Measurements from ENCODE around the gene FIGN. TPM values are rescaled to one million over a fixed set of nuclear protein-coding genes. Genes with fewer than 3 reads are reported as not detected.

The FIGN gene
- total RNA-seq, 1 experiment from 2014 or later, result not detected

GRCh38 chr2:163719331-163719730 lies 16.5 kb downstream of the FIGN start:
- H3K79me2 ChIP-seq (ENCODE audit: insufficient read depth, low read length), result no peaks in the 10 kb centered on the region
- H3K9me2 ChIP-seq (ENCODE audit: insufficient read depth), result no peaks in the 10 kb centered on the region
- no peak overlapping the region for H3K4me2 ChIP-seq (ENCODE audit: low read length)
- no peak overlapping the region for H3K27ac ChIP-seq (ENCODE audit: low read depth, low read length)
- no peak overlapping the region for H3K9ac ChIP-seq (ENCODE audit: low read length)
- intact Hi-C loops (cut with micrococcal nuclease), result no loop called here
- peaks cover 65% of the 10 kb centered on the region for H3K27me3 ChIP-seq (ENCODE audit: insufficient read depth, low read length)
- ChIA-PET RAD21 (ENCODE audit: low non-redundant PET in 1 of 2, low total read pairs in 2 of 2, uncharacterized antibody in 2 of 2, unreplicated experiment in 2 of 2) (no interaction called here), CTCF (no interaction called here), POLR2A (no interaction called here)
- H3K9me3 ChIP-seq (ENCODE audit: control insufficient read depth in 1 of 2, insufficient read depth in 1 of 2, low read depth in 1 of 2, low read length in 2 of 2), result no peaks in the 10 kb centered on the region
- H3K36me3 ChIP-seq (ENCODE audit: control insufficient read depth in 1 of 2, insufficient read depth in 2 of 2, low read length in 2 of 2), result no peaks in the 10 kb centered on the region
- ATAC-seq (no peak), DNase-seq (ENCODE audit: low read depth, low spot score) (no peak)
- H4K20me1 ChIP-seq (ENCODE audit: insufficient read depth), result no peaks in the 10 kb centered on the region
- TF ChIP-seq SRF (IDR thresholded peaks at IDR 0.05; ENCODE audit: low read depth) (no peak), TCF7L2 (IDR thresholded peaks at IDR 0.05; ENCODE audit: borderline replicate concordance, extremely low read depth, insufficient read depth, insufficient read length) (no peak), ATF3 (IDR thresholded peaks at IDR 0.05) (no peak), REST (IDR thresholded peaks at IDR 0.05; ENCODE audit: low read depth) (no peak), CTCF (IDR thresholded peaks at IDR 0.05 in 2 of 3, conservative IDR thresholded peaks at IDR 0.05 in 1 of 3; ENCODE audit: borderline replicate concordance in 1 of 3, insufficient read depth in 1 of 3, low read depth in 2 of 3, low read length in 2 of 3) (no peak), FOSL1 (IDR thresholded peaks at IDR 0.05; ENCODE audit: low read depth) (no peak), EGR1 (IDR thresholded peaks at IDR 0.05; ENCODE audit: low read depth) (no peak), POLR2A (IDR thresholded peaks at IDR 0.05; ENCODE audit: borderline replicate concordance, extremely low read depth, insufficient read depth, insufficient read length) (no peak), ZNF274 (IDR thresholded peaks at IDR 0.05; ENCODE audit: low read depth, low read length) (no peak), EZH2phosphoT487 (IDR thresholded peaks at IDR 0.05; ENCODE audit: borderline replicate concordance) (no peak), ELF1 (IDR thresholded peaks at IDR 0.05; ENCODE audit: borderline replicate concordance, low read depth) (no peak), CBX3 (IDR thresholded peaks at IDR 0.05; ENCODE audit: low read depth) (no peak), SIN3A (IDR thresholded peaks at IDR 0.05; ENCODE audit: low read depth) (no peak), ZFX (IDR thresholded peaks at IDR 0.05) (no peak), ZBTB33 (IDR thresholded peaks at IDR 0.05; ENCODE audit: extremely low read depth, insufficient replicate concordance, low read length) (no peak), SP1 (IDR thresholded peaks at IDR 0.05; ENCODE audit: low read depth) (no peak), CEBPB (IDR thresholded peaks at IDR 0.05; ENCODE audit: low read depth) (no peak), YY1 (IDR thresholded peaks at IDR 0.05; ENCODE audit: extremely low read depth, insufficient replicate concordance, low read depth, low read length) (no peak), POLR2AphosphoS5 (IDR thresholded peaks at IDR 0.05; ENCODE audit: low read depth, low read length) (no peak)
- no peak overlapping the region for H2AFZ ChIP-seq (ENCODE audit: low read depth, low read length, poor library complexity, severe bottlenecking)
- BruUV-seq (replicated peaks), result no TSS peak
- no peak overlapping the region for H3K4me3 ChIP-seq (replicated peaks in 1 of 2; ENCODE audit: low read depth in 1 of 2, low read length in 2 of 2)
- no peaks in the 10 kb centered on the region for H3K4me1 ChIP-seq (ENCODE audit: control insufficient read depth in 1 of 2, insufficient read depth in 2 of 2, low read length in 2 of 2)

Measured in HCT116 (cell line).